HG03108 (cell line): Measurements from ENCODE around the gene UBAC2.

Experiments used
- ATAC-seq: cut with Tn5 transposase; IDR thresholded peaks from one replicate; pipeline ENCODE4 v1.9.1; 2021; ENCODE audit warnings: moderate library complexity; ENCODE audit not compliant: unreplicated experiment

UBAC2 gene

DNA sequence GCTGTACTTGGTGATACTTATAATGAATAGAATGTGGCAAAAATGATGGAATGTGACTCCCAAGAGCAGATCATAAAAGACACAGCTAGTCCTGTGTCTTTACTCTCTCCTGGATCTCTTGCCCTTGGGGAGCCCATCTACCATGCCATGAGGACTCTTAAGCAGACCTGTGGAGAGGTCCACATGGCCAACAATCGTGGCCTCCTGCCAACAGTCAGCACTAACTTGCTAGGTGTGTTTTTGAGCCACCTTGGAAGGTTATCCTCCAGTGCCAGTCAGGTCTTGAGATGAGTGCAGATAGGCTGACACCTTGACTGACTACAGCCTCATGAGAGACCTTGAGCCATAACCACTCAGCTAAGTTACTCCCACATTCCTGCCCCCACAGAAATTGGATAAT, 128.8 kb downstream of the UBAC2 start:
- ATAC-seq, result no peak

DNA sequence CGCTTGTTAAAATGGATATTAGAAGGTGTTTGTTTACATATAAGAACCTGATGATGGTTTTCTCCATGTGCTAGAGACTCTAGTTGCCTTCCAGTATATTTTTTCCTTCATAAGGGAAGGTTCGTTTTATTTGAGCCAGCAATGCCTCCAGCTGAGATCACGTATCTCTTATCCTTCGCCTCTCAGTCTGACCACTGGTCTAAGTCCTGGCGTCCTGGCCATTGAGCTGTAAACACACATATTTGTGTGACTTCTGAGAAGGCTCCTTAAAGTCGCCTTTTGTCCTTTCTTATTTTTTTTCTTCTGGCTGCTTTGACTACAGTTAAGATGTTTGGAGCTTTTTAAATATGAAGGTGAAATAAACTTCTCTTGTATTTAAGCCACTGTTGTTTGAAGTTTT, 130.3 kb downstream of the UBAC2 start:
- no peak for ATAC-seq

DNA sequence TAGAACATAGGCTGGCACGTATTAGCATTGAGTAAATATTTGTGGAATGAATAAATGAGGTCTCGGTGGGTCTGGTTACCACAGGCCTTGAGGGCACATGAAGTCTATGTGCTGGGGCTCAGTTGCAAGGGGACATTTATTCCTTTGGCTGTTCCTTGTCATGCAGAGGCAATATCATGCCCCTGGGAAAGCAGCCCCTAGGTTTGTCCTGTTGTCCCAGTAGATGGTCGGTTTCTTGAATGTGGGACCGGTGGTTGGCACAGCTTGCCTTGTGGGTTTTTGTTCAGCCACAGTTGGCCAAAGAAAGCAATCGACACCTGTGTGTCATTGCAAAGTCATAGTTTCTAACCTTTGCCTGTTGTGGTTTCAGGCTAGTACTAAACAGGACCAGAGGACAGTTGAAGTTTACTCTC, 131.2 kb downstream of the UBAC2 start:
- peak; percentile 85 for ATAC-seq

DNA sequence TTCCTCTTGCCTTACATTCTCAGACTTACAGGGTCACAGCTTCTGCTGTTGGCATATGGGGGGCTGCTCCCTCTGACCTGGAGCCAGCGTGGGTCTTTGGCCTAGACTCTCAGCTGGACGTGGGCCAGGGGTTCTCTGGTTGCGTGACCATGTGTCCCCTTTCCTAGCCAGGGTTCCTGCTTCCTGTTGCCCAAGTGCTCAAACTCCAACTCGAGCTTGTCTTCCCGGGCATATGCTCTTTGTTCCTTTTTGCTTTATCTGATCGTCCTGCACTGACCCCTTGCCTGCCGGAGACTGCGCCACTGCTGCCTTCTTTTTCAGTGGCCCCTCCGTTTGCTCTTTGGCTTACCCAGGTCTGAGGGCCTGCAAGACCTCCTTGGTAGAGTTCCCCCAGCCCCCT, 131.8 kb downstream of the UBAC2 start:
- no peak for ATAC-seq

DNA sequence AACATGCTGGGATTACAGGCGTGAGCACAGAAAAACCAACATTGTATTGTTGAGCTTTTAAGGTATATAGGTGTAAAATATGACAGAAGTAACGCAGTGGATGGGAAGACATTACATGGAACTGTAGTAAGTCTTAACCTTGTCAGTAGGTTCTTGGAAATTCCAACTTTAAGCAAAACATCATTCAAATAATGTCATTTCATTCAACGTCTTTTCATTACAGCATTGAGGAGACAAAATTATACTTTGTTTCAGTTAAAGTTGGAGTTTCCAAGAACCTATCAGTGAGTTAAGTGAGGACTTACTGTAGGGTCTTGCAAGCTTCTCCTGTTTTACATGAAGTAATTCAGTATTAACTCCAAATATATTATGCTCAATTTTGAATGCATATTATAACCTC, 133.6 kb downstream of the UBAC2 start:
- ATAC-seq, result no peak

DNA sequence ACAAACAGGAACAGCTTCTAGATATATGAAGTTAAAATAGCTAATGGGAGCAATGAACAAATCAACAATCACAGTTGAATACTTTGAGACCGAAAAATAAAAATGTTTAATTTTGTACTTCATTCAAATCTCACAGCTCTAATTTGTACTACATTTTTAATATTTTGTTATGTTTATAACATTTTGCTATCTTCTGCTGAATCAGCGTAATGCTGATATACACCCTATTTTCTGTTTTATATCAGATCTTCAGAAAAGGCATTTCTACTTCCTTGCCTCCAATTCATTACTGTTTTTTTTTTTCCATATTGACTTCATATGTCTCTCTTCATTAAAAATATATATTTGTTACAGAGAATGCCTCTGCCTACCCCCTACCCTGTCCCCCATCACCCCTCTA, 134.4 kb downstream of the UBAC2 start:
- no peak for ATAC-seq

DNA sequence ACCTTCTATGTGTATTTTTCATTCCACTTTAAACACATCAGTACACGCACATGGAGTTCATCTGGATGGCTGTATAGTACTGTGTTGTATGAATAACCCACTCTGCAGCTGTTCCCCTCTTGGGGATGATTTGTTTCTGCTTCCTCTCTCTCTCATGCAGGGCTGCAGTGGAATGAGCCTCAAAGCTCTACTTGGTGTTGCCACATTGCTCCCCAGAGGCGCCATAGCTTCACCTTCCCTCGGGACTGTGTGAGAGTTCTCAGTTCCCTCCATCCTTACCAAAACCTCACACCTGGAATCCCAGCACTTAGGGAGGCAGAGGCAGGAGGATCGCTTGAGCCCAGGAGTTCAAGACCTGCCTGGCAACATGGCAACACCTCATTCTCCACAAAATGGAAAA, 134.9 kb downstream of the UBAC2 start:
- peak; percentile 65 for ATAC-seq

DNA sequence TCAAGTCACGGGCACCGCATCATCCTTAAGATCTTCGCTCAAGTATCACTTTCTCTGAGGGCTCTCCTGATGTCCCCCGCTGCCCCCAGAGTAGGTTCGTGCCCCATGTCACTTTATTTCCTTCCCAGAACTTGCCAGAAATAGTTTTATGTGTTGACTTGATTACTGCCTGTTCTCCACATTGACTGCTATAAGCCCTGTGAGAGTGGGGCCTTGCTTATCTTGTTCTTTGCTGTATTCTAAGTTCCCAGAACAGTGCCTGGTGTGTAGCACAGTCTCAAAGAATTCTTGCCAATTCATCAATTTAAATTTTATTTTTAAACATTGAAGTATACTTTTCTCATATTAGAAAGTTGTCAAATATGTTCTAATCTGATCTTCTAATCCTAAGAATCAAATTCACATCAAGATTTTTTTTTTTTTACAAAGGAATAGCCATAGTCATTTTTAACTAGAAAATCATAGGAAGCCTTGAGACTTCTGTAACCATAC, 138.6 kb downstream of the UBAC2 start:
- no peak for ATAC-seq

DNA sequence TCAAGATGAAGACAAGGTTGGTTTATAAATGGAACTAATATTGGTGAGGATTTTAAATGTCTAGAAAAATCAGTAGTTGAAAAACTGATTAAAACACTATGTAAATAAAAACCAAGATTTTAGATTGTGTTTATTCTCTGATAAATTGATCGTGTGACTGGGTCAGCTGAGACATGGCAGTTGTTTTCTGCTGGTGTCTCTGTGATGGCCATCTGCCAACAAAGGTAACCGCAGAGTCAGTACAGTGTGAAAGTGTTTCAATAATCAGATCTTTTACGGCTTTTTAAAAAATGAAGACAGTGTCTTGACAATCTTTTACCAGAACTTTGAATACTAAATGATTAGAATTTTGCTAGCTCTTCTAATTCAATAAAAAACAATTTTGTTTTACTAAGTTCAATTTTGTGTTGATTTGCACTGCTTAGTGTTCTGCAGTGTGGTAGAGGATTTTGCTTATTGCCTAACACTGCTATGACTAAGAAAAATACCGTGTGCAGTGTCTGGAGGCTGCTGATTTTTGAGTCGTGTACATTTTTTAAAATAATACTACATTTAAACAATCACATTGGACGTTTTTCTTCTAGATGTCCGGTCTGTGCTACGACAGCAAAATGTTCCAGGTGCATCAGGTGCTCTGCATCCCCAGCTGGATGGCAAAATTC, 139.2 kb downstream of the UBAC2 start:
- no peak for ATAC-seq

DNA sequence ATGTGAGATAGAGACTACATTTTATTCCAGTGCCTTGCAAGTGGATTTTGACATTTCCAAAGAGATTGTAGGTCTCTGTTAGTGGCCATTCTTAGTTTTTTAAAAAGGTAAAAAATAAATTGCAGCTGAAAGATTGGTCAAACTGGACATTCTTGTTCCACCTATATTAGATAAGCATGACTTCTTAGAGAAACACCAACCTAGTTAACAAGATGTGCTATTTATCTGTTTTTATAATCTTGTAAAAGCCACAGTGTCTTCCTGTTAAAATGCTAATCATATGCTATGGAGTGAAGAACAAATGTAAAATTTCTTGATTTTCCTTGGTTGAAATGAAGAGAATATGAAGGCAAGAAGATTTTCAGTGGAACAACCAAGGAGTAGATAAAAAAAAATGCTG, 140.0 kb downstream of the UBAC2 start:
- no peak for ATAC-seq

DNA sequence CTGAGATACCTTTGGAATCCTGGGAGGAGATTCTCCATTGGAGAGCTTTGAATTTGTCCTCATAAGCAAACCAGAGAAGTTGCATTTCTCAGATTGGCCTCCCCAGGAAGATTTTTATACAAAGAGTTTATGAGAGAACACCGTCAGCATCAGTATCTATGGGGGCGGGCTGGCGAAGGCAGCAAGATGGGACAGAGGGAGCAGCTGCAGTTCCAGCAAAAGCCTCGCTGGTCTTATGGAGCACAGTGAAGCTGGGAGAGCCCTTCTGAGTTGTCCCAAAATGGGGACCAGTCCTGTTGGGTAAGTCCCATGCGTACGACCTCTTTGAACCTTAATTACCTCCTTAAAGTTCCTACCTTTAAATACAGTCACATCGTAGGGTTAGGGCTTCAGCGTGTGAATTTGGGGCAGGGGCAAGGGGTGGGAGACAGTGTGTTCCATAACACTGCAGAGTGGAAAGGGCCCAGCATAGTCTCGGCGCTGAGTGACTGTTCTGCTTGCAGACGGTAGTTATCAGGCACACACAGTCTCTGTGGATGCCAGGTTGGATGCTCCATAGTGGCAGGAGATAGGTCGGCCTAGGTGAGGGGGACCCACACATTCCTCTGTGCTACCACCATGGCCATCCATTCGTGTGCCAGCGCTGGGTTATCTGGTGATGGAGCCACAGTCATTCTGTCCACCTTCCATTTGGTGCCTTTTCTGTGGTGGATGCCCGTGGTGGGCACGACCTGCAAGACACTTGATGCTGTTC, 141.5 kb downstream of the UBAC2 start:
- ATAC-seq, result no peak

DNA sequence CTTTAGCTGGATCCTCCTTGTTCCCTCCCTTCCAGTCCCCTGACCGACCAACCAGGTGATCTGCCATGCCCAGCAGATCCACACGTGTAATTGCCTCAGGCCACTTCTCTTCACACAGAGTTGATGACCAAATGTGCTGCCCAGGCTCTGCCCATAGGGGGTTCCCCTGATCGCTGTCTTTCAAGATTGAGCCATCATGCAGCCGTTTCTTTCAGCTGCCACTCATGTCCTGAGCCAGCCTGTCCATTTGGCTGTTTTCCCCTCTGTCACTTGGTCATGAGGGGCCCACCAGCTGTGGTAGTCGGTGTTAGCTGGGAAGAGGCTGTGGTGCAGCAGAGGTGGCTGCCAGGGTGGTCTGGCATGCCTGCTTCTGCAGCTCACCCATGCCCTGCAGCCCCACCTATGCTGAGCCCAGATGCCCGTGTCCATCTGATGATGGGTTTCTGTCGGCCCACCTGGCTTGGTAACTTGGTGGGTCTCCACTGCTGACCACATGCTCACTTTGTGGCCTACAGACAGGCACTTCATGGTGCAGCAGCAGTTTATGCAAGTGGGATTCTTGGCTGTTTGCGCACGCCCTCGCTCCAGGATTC, 142.2 kb downstream of the UBAC2 start:
- no peak for ATAC-seq

DNA sequence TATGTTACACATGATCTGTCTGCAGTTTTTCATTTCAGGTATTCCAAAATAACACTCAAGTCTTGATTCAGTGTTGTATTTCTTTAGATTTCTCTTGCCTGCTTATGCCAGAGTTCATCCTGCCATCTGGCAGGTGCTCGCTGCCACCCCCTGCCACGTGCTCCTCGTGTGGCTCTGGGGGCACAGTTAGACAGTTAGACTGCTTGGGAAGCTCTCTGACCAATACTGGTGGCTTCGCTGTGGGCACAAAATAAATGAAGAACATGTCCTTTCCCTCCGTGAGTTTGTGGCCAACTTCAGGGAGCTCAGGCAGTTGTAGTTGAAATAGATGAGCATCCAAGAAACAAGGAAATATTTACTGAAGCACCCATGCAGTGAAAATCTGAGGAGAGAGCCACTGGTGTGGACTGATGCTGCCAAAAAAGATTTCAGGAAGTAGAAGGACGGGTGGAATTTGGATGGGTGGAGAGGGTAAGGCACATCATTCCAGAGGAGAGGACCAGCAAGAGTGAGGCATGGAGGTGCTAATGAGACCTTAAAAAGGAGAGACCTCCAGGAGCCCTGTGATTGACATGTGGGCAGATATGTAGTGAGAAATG, 144.1 kb downstream of the UBAC2 start:
- no peak for ATAC-seq

DNA sequence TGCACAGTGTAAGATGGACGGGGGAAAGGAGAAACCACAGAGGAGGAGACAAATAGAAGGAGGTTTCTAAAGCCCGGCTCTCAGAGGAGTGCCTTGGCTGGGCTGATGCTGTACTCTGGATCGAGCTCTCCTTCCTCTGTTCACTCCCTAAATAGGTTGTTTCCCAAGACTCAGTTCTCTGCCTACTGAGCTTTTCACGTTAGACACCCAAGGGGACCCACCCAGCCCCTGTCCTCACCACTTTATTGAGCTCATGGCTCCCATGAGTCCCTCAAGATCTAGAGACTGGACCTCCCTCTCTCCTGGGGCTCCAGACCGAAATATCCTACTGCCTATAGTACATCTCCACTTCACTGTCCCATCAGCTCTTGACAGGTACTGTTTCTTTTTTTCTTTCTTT, 144.7 kb downstream of the UBAC2 start:
- no peak for ATAC-seq

DNA sequence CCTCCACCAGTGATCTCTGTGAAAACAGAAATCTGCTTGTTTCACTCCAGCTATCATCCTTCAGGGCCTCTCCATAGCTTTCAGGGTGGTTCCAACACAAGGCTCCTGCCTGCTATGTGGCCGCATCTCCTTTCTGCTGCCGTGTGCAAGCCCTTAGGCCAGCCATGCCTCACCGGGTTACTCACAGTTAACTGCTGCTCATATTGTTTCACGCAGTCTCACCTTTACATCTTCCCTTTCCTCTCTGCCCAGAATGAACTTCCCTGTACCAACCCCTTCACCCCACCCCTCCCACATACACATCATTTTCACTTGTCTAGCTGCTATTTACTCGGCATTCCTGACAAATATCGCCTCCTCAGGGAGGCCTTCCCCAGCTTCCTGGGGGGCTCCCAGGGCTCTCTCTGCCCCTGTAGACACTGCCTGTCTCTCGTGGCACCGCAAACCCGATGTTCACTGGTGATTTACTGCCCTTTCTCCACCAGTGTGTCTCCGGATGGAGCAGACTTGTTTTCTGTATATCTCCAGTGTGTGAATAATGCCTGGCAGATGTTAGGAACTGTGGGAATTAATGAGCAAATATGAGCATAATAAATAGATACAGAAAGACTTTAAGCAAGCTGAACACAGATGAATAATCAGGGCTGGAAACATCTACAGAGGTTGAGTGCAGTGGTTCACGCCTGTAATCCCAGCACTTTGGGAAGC, 145.8 kb downstream of the UBAC2 start:
- no peak for ATAC-seq

DNA sequence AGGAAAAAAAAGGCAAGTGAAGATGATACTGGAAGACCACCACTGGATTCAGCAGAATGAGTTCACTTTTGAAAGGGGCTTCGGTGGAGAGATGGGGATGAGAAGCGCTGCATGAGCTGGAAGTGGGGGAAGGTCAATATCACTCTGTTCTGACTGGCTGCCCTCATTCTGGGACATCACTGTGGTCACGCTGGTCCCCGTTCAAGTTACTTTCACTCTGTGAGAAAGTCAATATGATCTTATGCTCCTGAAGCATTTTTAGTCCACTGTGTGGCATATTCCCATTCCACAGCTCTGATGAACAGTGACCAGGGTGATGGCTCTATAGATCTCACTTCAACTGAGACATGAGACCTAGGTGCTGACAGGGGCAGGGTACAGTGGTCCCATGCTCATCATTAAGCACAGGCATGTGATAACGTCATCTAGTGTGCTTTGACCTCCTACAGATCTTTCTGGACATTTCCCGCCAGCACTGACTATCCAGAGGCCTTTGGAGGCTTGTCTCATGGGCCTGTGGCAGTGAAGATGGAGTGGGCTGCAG, 146.8 kb downstream of the UBAC2 start:
- ATAC-seq, result peak; percentile 11

DNA sequence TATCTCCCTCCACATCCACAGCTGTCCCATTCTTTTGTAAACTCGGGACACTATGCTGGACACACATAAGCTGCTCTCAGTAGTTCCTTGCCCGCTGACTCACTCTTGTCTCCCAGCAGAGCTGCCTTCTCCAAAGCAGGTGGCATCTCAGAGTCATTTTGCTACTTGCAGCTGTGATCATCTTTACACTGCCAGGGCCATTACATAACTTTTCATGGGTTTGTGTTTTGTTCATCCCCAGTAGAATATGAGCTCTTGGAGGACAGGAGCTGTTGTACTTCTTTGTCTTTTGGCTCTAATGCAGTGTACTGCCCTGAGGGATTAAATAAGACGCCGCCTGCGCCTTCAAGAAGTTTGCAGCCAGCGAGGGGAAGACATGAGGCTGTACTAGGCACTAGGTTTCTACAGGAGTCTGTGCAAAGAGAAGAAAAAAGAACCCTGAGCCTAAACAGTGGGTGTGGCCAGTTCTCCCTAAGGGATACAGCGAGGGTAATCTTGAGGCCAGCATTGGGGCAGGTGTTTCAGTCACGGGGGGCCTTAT, 147.3 kb downstream of the UBAC2 start:
- ATAC-seq, result peak; percentile 47

DNA sequence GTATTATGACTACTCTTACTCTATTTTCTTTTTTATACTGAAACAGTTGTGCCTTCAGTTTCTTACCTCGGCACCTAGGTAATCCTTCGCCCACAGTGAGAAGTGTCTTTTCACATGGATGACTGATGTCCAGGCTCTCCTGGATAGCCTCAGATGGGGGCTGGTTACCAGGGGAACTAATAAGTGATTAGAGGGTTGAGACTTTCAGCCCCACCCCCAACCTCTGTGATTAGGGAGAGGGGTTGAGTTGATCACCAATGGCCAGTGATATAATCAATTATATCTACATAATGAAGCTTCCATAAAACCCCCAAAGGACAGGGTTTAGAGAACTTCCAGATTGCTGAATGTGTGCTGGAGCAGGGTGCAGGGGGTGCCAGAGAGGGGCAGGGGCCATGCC, 149.5 kb downstream of the UBAC2 start:
- ATAC-seq, result no peak

DNA sequence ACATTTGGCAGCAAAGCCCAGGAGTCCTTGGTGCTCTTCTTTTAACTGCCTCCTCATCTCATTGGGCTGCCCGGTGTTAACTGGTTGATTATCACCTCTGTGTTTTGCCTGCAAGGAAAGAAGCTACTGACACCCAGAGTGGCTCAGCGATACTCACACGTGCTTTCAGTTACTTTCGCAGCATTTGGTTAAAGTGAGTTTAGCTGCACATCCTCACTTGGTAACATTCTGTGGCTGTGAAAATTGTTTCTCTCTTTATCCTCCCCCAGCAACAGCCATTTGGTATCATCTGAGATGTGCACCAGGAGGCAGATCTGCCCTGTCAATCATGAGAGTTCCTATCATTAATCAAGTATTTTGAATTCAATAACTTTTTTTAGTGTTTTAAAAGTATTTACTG, 151.1 kb downstream of the UBAC2 start:
- no peak for ATAC-seq

DNA sequence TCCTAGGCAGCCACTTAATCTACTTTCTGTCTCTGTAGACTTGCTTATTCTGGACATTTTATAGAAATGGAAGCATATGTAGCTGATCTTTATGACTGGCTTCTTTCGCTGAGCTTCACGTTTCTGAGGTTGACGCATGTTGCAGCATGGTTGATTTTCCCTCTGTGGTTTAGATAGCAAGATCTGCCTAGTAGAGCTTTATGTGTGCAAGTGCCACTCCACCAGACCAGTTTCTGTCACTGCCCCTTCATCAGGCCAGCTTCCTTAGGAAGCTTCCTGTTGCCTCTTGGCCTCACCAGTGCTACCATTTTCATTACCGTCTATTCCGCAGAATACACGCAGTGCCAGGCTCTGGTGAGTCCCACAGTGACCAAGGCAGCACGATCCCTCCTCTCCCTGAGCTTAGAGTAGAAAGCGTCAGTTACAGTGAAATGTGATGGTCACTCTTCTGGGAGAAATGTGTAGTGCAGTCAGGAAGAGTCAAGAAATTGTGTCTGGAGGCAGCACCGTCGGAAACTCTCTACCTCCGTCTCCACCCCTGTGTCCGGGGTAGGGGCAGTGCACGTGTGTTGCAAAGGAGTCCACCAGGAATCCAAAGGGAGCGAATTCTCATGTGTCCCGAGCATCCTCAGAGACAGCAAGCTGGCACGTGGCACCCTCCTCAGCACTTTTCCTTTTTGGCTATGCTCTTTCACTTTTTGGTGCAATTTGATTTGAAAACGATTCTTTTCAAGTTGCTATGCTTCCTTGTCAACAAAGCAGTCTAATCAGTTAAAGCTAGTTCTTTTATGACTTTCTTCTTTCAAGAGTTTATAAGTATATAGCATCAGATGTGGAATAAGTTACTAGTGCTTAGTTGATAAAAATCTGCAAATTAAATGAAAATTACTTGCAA, 151.9 kb downstream of the UBAC2 start:
- no peak for ATAC-seq
